Measurements from ENCODE around the gene CGB2. TPM values are rescaled to one million over a fixed set of nuclear protein-coding genes. Genes with fewer than 3 reads are reported as not detected.
"Not testable (repeated sequence)": the region's sequence is repeated elsewhere in the genome, so short reads cannot be mapped to it uniquely, and the experiment has no call there.

The CGB2 gene
- total RNA-seq, 4 donors from 2014 or later: not detected

- not testable (repeated sequence) for H3K9me3 ChIP-seq, H3K27ac ChIP-seq, DNase-seq, H3K36me3 ChIP-seq, H3K4me1 ChIP-seq, H3K27me3 ChIP-seq, H3K4me3 ChIP-seq
These were observed 8.0 kb downstream of the CGB2 start for GRCh38 chr19:49039736-49040135.

- no peak overlapping the region for H3K4me3 ChIP-seq
- H3K9me3 ChIP-seq: no peaks in the 10 kb centered on the region
- no peak for DNase-seq
- no peaks in the 10 kb centered on the region for H3K4me1 ChIP-seq
- no peaks in the 10 kb centered on the region for H3K27me3 ChIP-seq
- no peak for TF ChIP-seq CTCF (IDR thresholded peaks at IDR 0.05)
- no peak for TF ChIP-seq POLR2A (IDR thresholded peaks at IDR 0.05)
- H3K36me3 ChIP-seq: no peaks in the 10 kb centered on the region
- H3K27ac ChIP-seq: no peak overlapping the region
These were observed 10.5 kb downstream of the CGB2 start for GRCh38 chr19:49042177-49042576.

GRCh38 chr19:49042666-49043065 lies 11.0 kb downstream of the CGB2 start:
- not testable (repeated sequence) for DNase-seq, H3K9me3 ChIP-seq, H3K36me3 ChIP-seq, H3K4me1 ChIP-seq, H3K27me3 ChIP-seq, H3K4me3 ChIP-seq, H3K27ac ChIP-seq

- H3K36me3 ChIP-seq, H3K4me1 ChIP-seq, H3K27me3 ChIP-seq, H3K27ac ChIP-seq, H3K4me3 ChIP-seq, H3K9me3 ChIP-seq, DNase-seq: not testable (repeated sequence)
These were observed 11.9 kb downstream of the CGB2 start, which contains the start of gene CGB5 for GRCh38 chr19:49043548-49043947. Gene CGB5 (plus strand): TSS chr19:49043848. CDS start chr19:49044210, 362 bp downstream.

GRCh38 chr19:49049011-49049410 lies 17.3 kb downstream of the CGB2 start, which contains the start of gene CGB8:
Gene CGB8 (minus strand): TSS chr19:49049111. CDS start chr19:49048739, 372 bp downstream.
- not testable (repeated sequence) for H3K9me3 ChIP-seq, H3K4me1 ChIP-seq, H3K36me3 ChIP-seq, H3K4me3 ChIP-seq, DNase-seq, H3K27me3 ChIP-seq, H3K27ac ChIP-seq

- H3K4me1 ChIP-seq, H3K27me3 ChIP-seq, H3K27ac ChIP-seq, H3K4me3 ChIP-seq, H3K36me3 ChIP-seq, DNase-seq, H3K9me3 ChIP-seq: not testable (repeated sequence)
These were observed 18.1 kb downstream of the CGB2 start for GRCh38 chr19:49049834-49050233.

- H3K9me3 ChIP-seq, DNase-seq, H3K27ac ChIP-seq, H3K27me3 ChIP-seq, H3K4me1 ChIP-seq, H3K4me3 ChIP-seq, H3K36me3 ChIP-seq: not testable (repeated sequence)
These were observed 18.8 kb downstream of the CGB2 start for GRCh38 chr19:49050376-49051033.

- Histone ChIP-seq H3K9me3 (no peaks in the 10 kb centered on the region), H3K4me3 (peak overlapping the region; percentile 39 to 62 (median 60)), H3K27ac (no peak overlapping the region), H3K36me3 (no peaks in the 10 kb centered on the region), H3K4me1 (peaks cover 0 to 19% (median 10%) of the 10 kb centered on the region in 4 donors), H3K27me3 (no peaks in the 10 kb centered on the region)
- DNase-seq: peak; percentile 45 to 76 (median 72)
- TF ChIP-seq CTCF (IDR thresholded peaks at IDR 0.05) (peak in 4 of 6 experiments; percentile 15 to 38 (median 28)), POLR2A (IDR thresholded peaks at IDR 0.05) (no peak)
These were observed 24.6 kb downstream of the CGB2 start for GRCh38 chr19:49056101-49056901.

GRCh38 chr19:49056902-49057596 lies 25.4 kb downstream of the CGB2 start:
- not testable (repeated sequence) for DNase-seq, H3K36me3 ChIP-seq, H3K27ac ChIP-seq, H3K27me3 ChIP-seq, H3K9me3 ChIP-seq
- Histone ChIP-seq H3K4me1 (peaks cover 0 to 19% (median 10%) of the 10 kb centered on the region in 4 donors), H3K4me3 (peak overlapping the region; percentile 39 to 62 (median 60))
